H1 (cell line): ENCODE measurements around the gene GFI1B. TPM values are rescaled to one million over a fixed set of nuclear protein-coding genes. Genes with fewer than 3 reads are reported as not detected.

Source experiments
- CTCF ChIA-PET: fragments of 300-600 bp; sonication (Branson Sonifier 250); formaldehyde crosslinking; loops from one replicate; lab custom pipeline; 2021; ENCODE audit not compliant: partially characterized antibody; lab: Charles Lee
- POLR2A ChIA-PET: fragments of 300-600 bp; sonication (Branson Sonifier 250); formaldehyde crosslinking; loops from one replicate; lab custom pipeline; 2021; ENCODE audit warnings: inconsistent platforms; ENCODE audit not compliant: partially characterized antibody; lab: Charles Lee
- DNase-seq, 2 experiments: peaks; one replicate each; pipeline versions ENCODE4 v3.0.0 to v3.0.0-alpha.2; 2010 to 2022; ENCODE audit warnings: low spot score in 2 of 2, low read depth in 1 of 2, mixed read lengths in 1 of 2
- FAIRE-seq: peaks from 2 replicates; lab custom pipeline; 2011; peaks lifted over from hg19 to GRCh38; lab: Jason Lieb, UNC
- H2AFZ ChIP-seq: 2 replicates; pipeline ENCODE4 v1.8.1; 2012; ENCODE audit warnings: low read length, inconsistent platforms
- H2AK5ac ChIP-seq: 2 replicates; pipeline ENCODE4 v1.6.1; 2013; ENCODE audit warnings: low read depth, low read length
- H2BK120ac ChIP-seq: replicated peaks from 2 replicates; pipeline ENCODE3; 2013; ENCODE audit warnings: low read depth, low read length, inconsistent platforms
- H2BK12ac ChIP-seq: 2 replicates; pipeline ENCODE4 v1.6.1; 2013; ENCODE audit warnings: low read depth, low read length
- H2BK15ac ChIP-seq: 2 replicates; pipeline ENCODE4 v1.6.1; 2013; ENCODE audit warnings: low read length
- H2BK20ac ChIP-seq: 2 replicates; pipeline ENCODE4 v1.6.1; 2013; ENCODE audit warnings: low read length
- H2BK5ac ChIP-seq: 2 replicates; pipeline ENCODE4 v1.6.1; 2013; ENCODE audit warnings: low read depth, low read length
- H3K14ac ChIP-seq: 2 replicates; pipeline ENCODE4 v1.6.1; 2013; ENCODE audit warnings: inconsistent platforms; ENCODE audit not compliant: insufficient read length
- H3K18ac ChIP-seq: 2 replicates; pipeline ENCODE4 v1.6.1; 2013; ENCODE audit warnings: low read length; ENCODE audit errors: extremely low read depth
- H3K23ac ChIP-seq: 2 replicates; pipeline ENCODE4 v1.6.1; 2013; ENCODE audit warnings: inconsistent platforms; ENCODE audit not compliant: insufficient read length
- H3K23me2 ChIP-seq: 2 replicates; pipeline ENCODE4 v1.6.1; 2013; ENCODE audit warnings: low read depth, low read length
- H3K27ac ChIP-seq: 2 replicates; pipeline ENCODE4 v1.6.1; 2011; ENCODE audit warnings: low read depth, low read length, inconsistent platforms
- H3K27me3 ChIP-seq, 4 experiments: replicated peaks in 1 of 4; 1 replicate in 1 of 4; 2 replicates in 3 of 4; pipeline versions ENCODE4 v1.6.1 to v1.8.1; 2011 to 2013; ENCODE audit warnings: low read length in 3 of 4, mild to moderate bottlenecking in 3 of 4, inconsistent platforms in 2 of 4, mixed read lengths in 2 of 4, moderate library complexity in 1 of 4; ENCODE audit not compliant: control insufficient read depth in 3 of 4, insufficient read depth in 3 of 4; ENCODE audit errors: extremely low read depth in 1 of 4
- H3K36me3 ChIP-seq, 4 experiments: 2 replicates each; pipeline versions ENCODE4 v1.6.1 to v1.8.1; 2011 to 2013; ENCODE audit warnings: mild to moderate bottlenecking in 4 of 4, low read length in 3 of 4, moderate library complexity in 2 of 4, control low read depth in 1 of 4, inconsistent platforms in 1 of 4; ENCODE audit not compliant: insufficient read depth in 4 of 4, control insufficient read depth in 2 of 4
- H3K4ac ChIP-seq: replicated peaks from 2 replicates; pipeline ENCODE3; 2013; ENCODE audit warnings: low read length, low read depth, mixed read lengths, inconsistent platforms; ENCODE audit not compliant: insufficient read length
- H3K4me1 ChIP-seq, 4 experiments: replicated peaks in 1 of 4; 1 replicate in 1 of 4; 2 replicates in 3 of 4; pipeline versions ENCODE4 v1.6.1 to v1.8.1; 2011 to 2013; ENCODE audit warnings: low read length in 3 of 4, inconsistent platforms in 2 of 4, mixed read lengths in 1 of 4; ENCODE audit not compliant: insufficient read depth in 4 of 4, control insufficient read depth in 3 of 4
- H3K4me2 ChIP-seq, 2 experiments: 2 replicates each; pipeline versions ENCODE4 v1.6.1 to v1.8.1; 2011 to 2013; ENCODE audit warnings: low read depth in 2 of 2, low read length in 2 of 2, control low read depth in 1 of 2, inconsistent platforms in 1 of 2, mild to moderate bottlenecking in 1 of 2; ENCODE audit not compliant: insufficient read depth in 1 of 2
- H3K4me3 ChIP-seq, 4 experiments: fragments of 200-600, 300-600 bp in 1 of 4; sonication (generic), shearing (Covaris generic), sonication (Bioruptor Twin) in 1 of 4; 2 replicates each; pipeline versions ENCODE4 v1.5.1 to v1.8.1; 2011 to 2016; ENCODE audit warnings: low read length in 4 of 4, low read depth in 3 of 4, control low read depth in 2 of 4, inconsistent platforms in 2 of 4, mild to moderate bottlenecking in 2 of 4, mixed read lengths in 1 of 4, moderate library complexity in 1 of 4; ENCODE audit not compliant: insufficient read depth in 2 of 4; ENCODE audit errors: extremely low read depth in 1 of 4
- H3K56ac ChIP-seq: replicated peaks from 2 replicates; pipeline ENCODE3; 2013; ENCODE audit warnings: low read depth, mild to moderate bottlenecking, mixed read lengths, low read length, inconsistent platforms; ENCODE audit not compliant: insufficient read length
- H3K79me1 ChIP-seq: 2 replicates; pipeline ENCODE4 v1.6.1; 2013; ENCODE audit warnings: low read depth, low read length, control low read depth
- H3K79me2 ChIP-seq, 2 experiments: 2 replicates each; pipeline versions ENCODE4 v1.6.1 to v1.8.1; 2012 to 2013; ENCODE audit warnings: low read length in 2 of 2, mild to moderate bottlenecking in 2 of 2, inconsistent platforms in 1 of 2; ENCODE audit not compliant: insufficient read depth in 2 of 2, control insufficient read depth in 1 of 2
- H3K9ac ChIP-seq, 4 experiments: replicated peaks in 1 of 4; 1 replicate in 1 of 4; 2 replicates in 3 of 4; pipeline versions ENCODE4 v1.6.1 to v1.8.1; 2011 to 2013; ENCODE audit warnings: low read depth in 3 of 4, low read length in 3 of 4, control low read depth in 2 of 4, mild to moderate bottlenecking in 2 of 4, moderate library complexity in 2 of 4, inconsistent platforms in 1 of 4; ENCODE audit errors: extremely low read depth in 1 of 4
- H3K9me3 ChIP-seq, 2 experiments: 2 replicates each; pipeline versions ENCODE4 v1.6.1 to v1.8.1; 2012 to 2013; ENCODE audit warnings: mild to moderate bottlenecking in 2 of 2, moderate library complexity in 2 of 2, control low read depth in 1 of 2, inconsistent platforms in 1 of 2, low read depth in 1 of 2, low read length in 1 of 2, mixed read lengths in 1 of 2; ENCODE audit not compliant: insufficient read depth in 2 of 2
- H4K20me1 ChIP-seq, 2 experiments: replicated peaks in 1 of 2; 2 replicates each; pipeline versions ENCODE3 to v1.8.1; 2011 to 2013; ENCODE audit warnings: inconsistent platforms in 2 of 2, low read length in 2 of 2, mild to moderate bottlenecking in 1 of 2; ENCODE audit not compliant: insufficient read depth in 2 of 2, control insufficient read depth in 1 of 2
- H4K5ac ChIP-seq: 2 replicates; pipeline ENCODE4 v1.6.1; 2013; ENCODE audit warnings: low read length, low read depth, mixed read lengths, inconsistent platforms; ENCODE audit not compliant: insufficient read length
- H4K8ac ChIP-seq: 2 replicates; pipeline ENCODE4 v1.8.0; 2013; ENCODE audit warnings: mild to moderate bottlenecking, moderate library complexity, low read length, inconsistent platforms; ENCODE audit not compliant: insufficient read depth; ENCODE audit errors: extremely low read depth
- H4K91ac ChIP-seq: replicated peaks from 2 replicates; pipeline ENCODE3; 2013; ENCODE audit warnings: low read length, mixed read lengths, inconsistent platforms; ENCODE audit not compliant: insufficient read length
- CEBPB ChIP-seq: IDR thresholded peaks from 2 replicates; pipeline ENCODE4 v1.6.1; 2012; ENCODE audit warnings: low read depth, low read length
- CHD1 ChIP-seq: IDR thresholded peaks from 2 replicates; pipeline ENCODE4 v1.6.1; 2012; ENCODE audit warnings: low read depth, low read length, improper control_type of control experiment
- CREB1 ChIP-seq: IDR thresholded peaks from 2 replicates; pipeline ENCODE4 v1.6.1; 2012; ENCODE audit warnings: inconsistent platforms
- JUN ChIP-seq: IDR thresholded peaks from 2 replicates; pipeline ENCODE4 v1.6.1; 2011; ENCODE audit warnings: low read depth, mild to moderate bottlenecking, improper control_type of control experiment, low read length
- NANOG ChIP-seq: IDR thresholded peaks from 2 replicates; pipeline ENCODE4 v1.6.1; 2011; ENCODE audit warnings: low read length, low read depth, mild to moderate bottlenecking, inconsistent platforms; ENCODE audit not compliant: insufficient read depth, poor library complexity, severe bottlenecking
- RNF2 ChIP-seq: fragments of 200-900, 300-1000 bp; sonication (generic); IDR thresholded peaks from 2 replicates; pipeline ENCODE4 v1.7.1; 2016; ENCODE audit warnings: borderline replicate concordance, low read depth, mild to moderate bottlenecking, antibody characterized with exemption, low read length; ENCODE audit not compliant: poor library complexity, severe bottlenecking; ENCODE audit errors: missing control alignments
- SIN3A ChIP-seq, 2 experiments: IDR thresholded peaks in 1 of 2; conservative IDR thresholded peaks in 1 of 2; 2 replicates each; pipeline ENCODE4 v1.6.1; 2011 to 2012; ENCODE audit warnings: low read length in 2 of 2, improper control_type of control experiment in 1 of 2, low read depth in 1 of 2, mild to moderate bottlenecking in 1 of 2
- SIRT6 ChIP-seq: IDR thresholded peaks from one replicate; pipeline ENCODE4 v1.7.1; 2012; ENCODE audit warnings: low read length, inconsistent platforms
- WGBS, 2 experiments: shearing (Covaris generic) in 1 of 2; methylation state at CpG; one replicate each; pipeline versions ENCODE4 v1.1.6 to v1.1.7; 2013 to 2015; ENCODE audit warnings: low lambda C conversion rate in 2 of 2, mixed read lengths in 2 of 2, inconsistent platforms in 1 of 2, low coverage in 1 of 2, missing lambda C conversion rate in 1 of 2; ENCODE audit not compliant: insufficient replicate concordance in 2 of 2, insufficient coverage in 1 of 2, insufficient read length in 1 of 2; ENCODE audit errors: extremely low coverage in 1 of 2, missing lambda C conversion rate in 1 of 2; 5-methylcytosine and 5-hydroxymethylcytosine counted together
- polyA plus RNA-seq, 7 experiments: library from polyadenylated mRNA; depleted of rRNA in 3 of 7; stranded (reverse) in 5 of 7; unstranded in 2 of 7; fragments of >200 nt in 5 of 7; fragments of 200-250 nt in 2 of 7; gene quantifications; 1 replicate in 5 of 7; 2 replicates in 1 of 7; 4 replicates in 1 of 7; pipeline versions ENCODE4 v1.2.1 to v1.2.3, GENCODE V29; 2011 to 2013; ENCODE audit warnings: missing spikeins in 2 of 7, mixed read lengths in 2 of 7
- total RNA-seq: library from RNA; stranded (reverse); fragmentation: NEBNext Ultra II Directional; extraction: Animal tissue kit (Norgen Biotek cat#: 25700); gene quantifications from 2 replicates; pipeline ENCODE4 v1.2.1, GENCODE V29; 2021

GFI1B gene
- total and polyA plus RNA-seq, 2 of the 8 experiments (the other 6 are each of a cell fraction or from before 2014, with no cell fraction given) = 0.09 to 0.11 TPM

- POLR2A ChIA-PET = interaction anchor here (0.9 to 2.2 kb wide), 9 partner anchors 9 to 274 kb away, joined by 3 to 12 read pairs (median 4); partner anchors contain the start of genes DDX31 and GTF3C4
- CTCF ChIA-PET = interaction anchor here (0.9 to 3.7 kb wide), 2 partner anchors 41 to 61 kb away, joined by 3 to 14 read pairs; no protein-coding TSS in a partner anchor
Observed at GRCh38 chr9:132943651-132944293, 34.7 kb upstream of the GFI1B start.

More at GRCh38 chr9:132943651-132944293, 34.7 kb upstream of the GFI1B start:
- no peak overlapping the region; the same call in 1 of the 2 replicates for H2BK12ac ChIP-seq
- FAIRE-seq (no peak), DNase-seq (no peak)
- H3K4ac ChIP-seq = no peak overlapping the region
- H2BK15ac ChIP-seq = no peak overlapping the region
- H3K9me3 ChIP-seq = no peaks in the 10 kb centered on the region
- H2BK20ac ChIP-seq = no peak overlapping the region
- H3K9ac ChIP-seq = peak overlapping the region; percentile 65 to 97 (median 94)
- H2AFZ ChIP-seq = no peak overlapping the region
- H3K56ac ChIP-seq = no peak overlapping the region
- no peak overlapping the region for H3K23ac ChIP-seq
- no peak overlapping the region for H4K5ac ChIP-seq
- peak overlapping the region; percentile 100 for H3K27ac ChIP-seq
- peaks cover 5% of the 10 kb centered on the region for H3K79me1 ChIP-seq
- H3K23me2 ChIP-seq = peaks cover 7% of the 10 kb centered on the region; the same call in 1 of the 2 replicates
- H2BK120ac ChIP-seq = no peak overlapping the region
- H3K27me3 ChIP-seq = no peaks in the 10 kb centered on the region
- H3K4me2 ChIP-seq = peak overlapping the region; percentile 84 to 92
- peak overlapping the region; percentile 91 to 95 (median 92) for H3K4me3 ChIP-seq
- no peak for TF ChIP-seq RNF2
- TF ChIP-seq CHD1 = no peak
- TF ChIP-seq CEBPB = no peak
- TF ChIP-seq SIRT6 = no peak
- TF ChIP-seq SIN3A (conservative IDR thresholded peaks at IDR 0.05 in 1 of 2, IDR thresholded peaks at IDR 0.05 in 1 of 2; ENCODE audit: low read depth in 1 of 2, low read length in 2 of 2) = no peak
- no peak for TF ChIP-seq NANOG
- no peak for TF ChIP-seq CREB1
- TF ChIP-seq JUN = no peak
- TF ChIP-seq, all 59 proteins: peak for 0
- Histone ChIP-seq H2BK5ac (peak overlapping the region; percentile 97), H4K91ac (no peak overlapping the region), H3K4me1 (peaks cover 4 to 14% (median 9%) of the 10 kb centered on the region in 4 experiments), H4K20me1 (peaks cover 0 to 4% of the 10 kb centered on the region in 2 experiments), H4K8ac (peak overlapping the region; percentile 98), H3K36me3 (no peaks in the 10 kb centered on the region), H3K18ac (peak overlapping the region; percentile 91; the same call in 1 of the 2 replicates), H2AK5ac (no peak overlapping the region), H3K79me2 (peaks cover 12 to 53% of the 10 kb centered on the region in 2 experiments), H3K14ac (no peak overlapping the region)
- WGBS, 2 experiments = 6% methylated on average over 21 of the region's 25 CpGs; no CpG with 5 or more reads in 1 of the 2 experiments
